NCI-H128 (cell line): ENCODE measurements around the gene CLCN4.

Experiments
- DNase-seq: peaks from one replicate; lab custom pipeline; 2025; ENCODE audit not compliant: unreplicated experiment; lab: John Stamatoyannopoulos, UW

CLCN4 gene

GRCh38 chrX:10166248-10166716, 9.5 kb downstream of the CLCN4 start:
- no peak for DNase-seq

- no peak for DNase-seq
Observed at GRCh38 chrX:10166731-10167151, 10.0 kb downstream of the CLCN4 start.

- DNase-seq: no peak
Observed at GRCh38 chrX:10167573-10167972, 10.8 kb downstream of the CLCN4 start.

- no peak for DNase-seq
Observed at GRCh38 chrX:10168226-10168625, 11.5 kb downstream of the CLCN4 start.

- no peak for DNase-seq
Observed at GRCh38 chrX:10169175-10169574, 12.4 kb downstream of the CLCN4 start.

- DNase-seq: no peak
Observed at GRCh38 chrX:10171249-10171648, 14.5 kb downstream of the CLCN4 start.

- DNase-seq: no peak
Observed at GRCh38 chrX:10172877-10173276, 16.1 kb downstream of the CLCN4 start.

GRCh38 chrX:10173331-10173900, 16.6 kb downstream of the CLCN4 start:
- DNase-seq: peak; percentile 66

- DNase-seq: no peak
Observed at GRCh38 chrX:10174051-10174450, 17.3 kb downstream of the CLCN4 start.

- no peak for DNase-seq
Observed at GRCh38 chrX:10174810-10175209, 18.0 kb downstream of the CLCN4 start.

GRCh38 chrX:10175319-10175871, 18.6 kb downstream of the CLCN4 start:
- no peak for DNase-seq

- no peak for DNase-seq
Observed at GRCh38 chrX:10176121-10177003, 19.6 kb downstream of the CLCN4 start.

GRCh38 chrX:10177004-10177396, 20.2 kb downstream of the CLCN4 start:
- DNase-seq: no peak

- DNase-seq: no peak
Observed at GRCh38 chrX:10177601-10178000, 20.8 kb downstream of the CLCN4 start.

GRCh38 chrX:10178866-10179463, 22.2 kb downstream of the CLCN4 start:
- DNase-seq: no peak

- DNase-seq: no peak
Observed at GRCh38 chrX:10183760-10184159, 27.0 kb downstream of the CLCN4 start.

GRCh38 chrX:10184411-10184810, 27.6 kb downstream of the CLCN4 start:
- DNase-seq: no peak

- no peak for DNase-seq
Observed at GRCh38 chrX:10186355-10186754, 29.6 kb downstream of the CLCN4 start.

GRCh38 chrX:10187421-10187820, 30.6 kb downstream of the CLCN4 start:
- DNase-seq: no peak

GRCh38 chrX:10189317-10190268, 32.8 kb downstream of the CLCN4 start:
- DNase-seq: peak; percentile 48

GRCh38 chrX:10190367-10190766, 33.6 kb downstream of the CLCN4 start:
- no peak for DNase-seq
